Tibial nerve (tissue), 4 donors: ENCODE measurements around the gene EDAR. TPM values are rescaled to one million over a fixed set of nuclear protein-coding genes. Genes with fewer than 3 reads are reported as not detected.

ENCODE experiments used
- DNase-seq, 2 donors: peaks; one replicate each; pipeline ENCODE4 v3.0.0-alpha.2; 2019; ENCODE audit warnings: low spot score in 2 of 2
- H3K27ac ChIP-seq, 4 donors: fragments of 200-600 bp; sonication (generic) in 3 of 4; one replicate each; pipeline ENCODE4 v1.5.1; 2017 to 2019; ENCODE audit warnings: mild to moderate bottlenecking in 1 of 4
- H3K27me3 ChIP-seq, 2 donors: fragments of 200-600 bp; sonication (generic) in 1 of 2; one replicate each; pipeline versions ENCODE4 v1.5.1 to v1.6.0; 2017 to 2019
- H3K36me3 ChIP-seq, 3 donors: fragments of 200-600 bp; sonication (generic); one replicate each; pipeline ENCODE4 v1.5.1; 2018 to 2019
- H3K4me1 ChIP-seq, 4 donors: fragments of 200-600 bp; sonication (generic) in 3 of 4; one replicate each; pipeline ENCODE4 v1.5.1; 2017 to 2019
- H3K4me3 ChIP-seq, 4 donors: fragments of 200-600 bp; sonication (generic) in 3 of 4; one replicate each; pipeline ENCODE4 v1.5.1; 2017 to 2019; ENCODE audit warnings: mild to moderate bottlenecking in 1 of 4, moderate library complexity in 1 of 4
- H3K9me3 ChIP-seq, 4 donors: fragments of 200-600 bp; sonication (generic) in 3 of 4; one replicate each; pipeline ENCODE4 v1.5.1; 2017 to 2019
- EP300 ChIP-seq, 2 donors: sonication (generic); formaldehyde crosslinking; IDR thresholded peaks; one replicate each; pipeline ENCODE4 v1.6.1; 2017; ENCODE audit warnings: antibody characterized with exemption in 2 of 2, mild to moderate bottlenecking in 1 of 2
- POLR2A ChIP-seq, 2 donors: fragments of 450-650 bp; IDR thresholded peaks; one replicate each; pipeline ENCODE4 v1.6.1; 2017; ENCODE audit warnings: antibody characterized with exemption in 2 of 2, mild to moderate bottlenecking in 2 of 2, moderate library complexity in 2 of 2
- whole genome bisulfite sequencing, 2 donors: methylation state at CpG; one replicate each; pipeline ENCODE4 v1.1.5; 2018; 5-methylcytosine and 5-hydroxymethylcytosine counted together
- total RNA-seq, 4 donors: library from RNA; depleted of rRNA; stranded (reverse); fragments of >200 nt; gene quantifications; one replicate each; pipeline ENCODE4 v1.1.0, GENCODE V29; 2016
- TF ChIP-seq, protein P1 (sequence below), 5 experiments: fragments of 200-600 bp in 3 of 5; fragments of 450-650 bp in 2 of 5; sonication (generic) in 3 of 5; IDR thresholded peaks; one replicate each; pipeline ENCODE4 v1.5.1; 2016 to 2019; ENCODE audit warnings: antibody characterized with exemption in 5 of 5, mild to moderate bottlenecking in 3 of 5, moderate library complexity in 2 of 5

The EDAR gene
- total RNA-seq, 4 donors from 2014 or later, result under 0.01 TPM; not detected in 3

DNA sequence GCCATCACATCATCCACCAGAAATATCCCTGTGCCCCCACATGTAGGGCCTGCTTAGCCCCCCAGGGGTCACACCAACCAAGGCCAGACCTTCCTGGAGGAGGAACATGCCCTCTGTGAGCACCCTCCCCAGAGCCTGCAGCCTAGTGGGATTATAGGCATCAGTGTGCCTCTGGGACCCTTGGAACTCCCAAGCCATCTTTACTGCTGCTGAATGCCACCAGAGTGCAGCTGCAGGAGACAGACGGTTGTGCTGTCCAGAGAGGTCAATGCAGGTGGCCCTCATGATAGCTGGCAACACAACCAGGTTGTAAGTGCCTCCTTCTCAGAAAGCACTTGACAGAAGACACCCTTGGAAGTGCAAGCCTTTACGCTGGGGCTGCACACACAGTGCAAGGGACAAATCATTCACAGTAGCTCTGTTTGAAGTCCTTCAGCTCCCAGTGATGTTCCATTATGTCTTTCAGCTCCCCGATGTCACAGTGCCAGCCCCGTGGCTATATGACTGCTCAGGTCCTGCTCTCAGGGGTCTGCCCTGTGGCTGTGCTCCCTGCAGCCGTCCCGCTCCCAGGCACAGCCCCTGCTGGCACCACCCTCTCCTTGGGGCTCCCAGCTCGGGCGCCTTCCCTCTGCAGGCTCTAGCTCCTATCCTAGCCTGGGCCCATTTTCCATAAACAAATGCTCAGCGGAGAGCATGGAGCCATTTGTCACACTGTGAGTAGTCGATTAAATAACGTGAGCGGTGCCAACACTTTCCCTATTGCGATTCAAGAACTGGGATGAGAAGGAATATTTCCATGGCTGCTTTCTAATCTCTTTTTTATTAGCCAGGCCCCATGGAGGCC is 65.1 kb downstream of the EDAR start:
- TF ChIP-seq POLR2A (IDR thresholded peaks at IDR 0.05) (no peak), EP300 (IDR thresholded peaks at IDR 0.05) (no peak)
- TF ChIP-seq, protein P1, sequence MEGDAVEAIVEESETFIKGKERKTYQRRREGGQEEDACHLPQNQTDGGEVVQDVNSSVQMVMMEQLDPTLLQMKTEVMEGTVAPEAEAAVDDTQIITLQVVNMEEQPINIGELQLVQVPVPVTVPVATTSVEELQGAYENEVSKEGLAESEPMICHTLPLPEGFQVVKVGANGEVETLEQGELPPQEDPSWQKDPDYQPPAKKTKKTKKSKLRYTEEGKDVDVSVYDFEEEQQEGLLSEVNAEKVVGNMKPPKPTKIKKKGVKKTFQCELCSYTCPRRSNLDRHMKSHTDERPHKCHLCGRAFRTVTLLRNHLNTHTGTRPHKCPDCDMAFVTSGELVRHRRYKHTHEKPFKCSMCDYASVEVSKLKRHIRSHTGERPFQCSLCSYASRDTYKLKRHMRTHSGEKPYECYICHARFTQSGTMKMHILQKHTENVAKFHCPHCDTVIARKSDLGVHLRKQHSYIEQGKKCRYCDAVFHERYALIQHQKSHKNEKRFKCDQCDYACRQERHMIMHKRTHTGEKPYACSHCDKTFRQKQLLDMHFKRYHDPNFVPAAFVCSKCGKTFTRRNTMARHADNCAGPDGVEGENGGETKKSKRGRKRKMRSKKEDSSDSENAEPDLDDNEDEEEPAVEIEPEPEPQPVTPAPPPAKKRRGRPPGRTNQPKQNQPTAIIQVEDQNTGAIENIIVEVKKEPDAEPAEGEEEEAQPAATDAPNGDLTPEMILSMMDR (IDR thresholded peaks at IDR 0.05), result no peak
- 82 to 85% methylated on average over 11 to 12 of the region's 13 CpGs for WGBS, 2 donors
- DNase-seq, result no peak
- Histone ChIP-seq H3K27ac (no peak overlapping the region), H3K9me3 (no peaks in the 10 kb centered on the region), H3K27me3 (no peaks in the 10 kb centered on the region), H3K36me3 (no peaks in the 10 kb centered on the region), H3K4me1 (no peaks in the 10 kb centered on the region), H3K4me3 (no peak overlapping the region)

DNA sequence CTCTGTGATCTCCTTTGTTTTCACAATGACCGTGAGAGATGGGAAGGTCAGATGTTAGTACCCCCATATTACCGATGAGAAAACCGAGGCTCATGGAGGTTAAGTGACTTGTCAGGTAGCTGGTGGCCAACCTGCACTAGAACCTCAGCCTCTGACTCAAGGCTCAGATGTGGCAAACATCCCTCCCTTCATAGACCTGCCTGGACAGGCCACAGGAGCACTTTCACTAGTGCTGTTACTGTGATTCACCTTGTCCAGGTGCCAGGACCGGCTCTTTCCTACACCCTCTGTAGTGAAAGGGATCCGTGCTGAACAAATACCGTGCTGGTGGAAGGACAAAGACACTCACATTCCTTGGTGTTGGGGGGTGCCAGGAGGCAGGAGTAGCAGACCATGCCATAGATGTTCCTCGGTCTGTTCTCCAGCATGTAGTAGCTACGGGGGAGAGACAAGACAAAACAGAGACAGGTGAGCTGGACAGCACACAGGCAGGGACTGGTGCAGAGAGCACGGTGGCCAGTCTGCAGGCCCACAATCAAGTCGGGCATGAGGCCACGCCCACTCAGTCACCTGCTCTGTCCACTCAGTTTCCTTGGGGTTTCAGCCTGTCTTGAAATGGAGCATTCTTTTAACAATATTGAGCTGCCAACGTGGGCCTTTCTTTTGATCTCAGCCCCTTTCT is 65.9 kb downstream of the EDAR start:
- TF ChIP-seq, protein P1 (IDR thresholded peaks at IDR 0.05), result no peak
- TF ChIP-seq EP300 (IDR thresholded peaks at IDR 0.05) (no peak), POLR2A (IDR thresholded peaks at IDR 0.05) (no peak)
- Histone ChIP-seq H3K27me3 (no peaks in the 10 kb centered on the region), H3K9me3 (no peaks in the 10 kb centered on the region), H3K27ac (no peak overlapping the region), H3K4me1 (no peaks in the 10 kb centered on the region), H3K36me3 (no peaks in the 10 kb centered on the region), H3K4me3 (no peak overlapping the region)
- no peak for DNase-seq
- WGBS, 2 donors, result 73 to 81% methylated on average over 12 of the region's 12 CpGs

GRCh38 chr2:108922141-108922915 is 66.7 kb downstream of the EDAR start:
- WGBS, 2 donors, result 67 to 75% methylated on average over 8 to 11 of the region's 11 CpGs
- Histone ChIP-seq H3K4me1 (no peaks in the 10 kb centered on the region), H3K4me3 (no peak overlapping the region), H3K27ac (no peak overlapping the region), H3K9me3 (no peaks in the 10 kb centered on the region), H3K36me3 (no peaks in the 10 kb centered on the region), H3K27me3 (no peaks in the 10 kb centered on the region)
- DNase-seq, result no peak
- TF ChIP-seq EP300 (IDR thresholded peaks at IDR 0.05) (no peak), POLR2A (IDR thresholded peaks at IDR 0.05) (no peak)
- TF ChIP-seq, protein P1 (IDR thresholded peaks at IDR 0.05), result no peak

GRCh38 chr2:108921096-108922030 is 67.7 kb downstream of the EDAR start:
- Histone ChIP-seq H3K27me3 (no peaks in the 10 kb centered on the region), H3K4me3 (no peak overlapping the region), H3K27ac (no peak overlapping the region), H3K36me3 (no peaks in the 10 kb centered on the region), H3K9me3 (no peaks in the 10 kb centered on the region), H3K4me1 (no peaks in the 10 kb centered on the region)
- 86 to 88% methylated on average over 14 to 16 of the region's 16 CpGs for WGBS, 2 donors
- DNase-seq, result no peak
- TF ChIP-seq EP300 (IDR thresholded peaks at IDR 0.05), result no peak
- TF ChIP-seq, protein P1 (IDR thresholded peaks at IDR 0.05), result no peak
- no peak for TF ChIP-seq POLR2A (IDR thresholded peaks at IDR 0.05)
